ENCODE data around the gene SLC25A47. TPM values are rescaled to one million over a fixed set of nuclear protein-coding genes. Genes with fewer than 3 reads are reported as not detected.
"Not testable (repeated sequence)": the region's sequence is repeated elsewhere in the genome, so short reads cannot be mapped to it uniquely, and the experiment has no call there.

Gene SLC25A47
- total RNA-seq, 1 donor, result 0.10 TPM

GRCh38 chr14:100286484-100287191 is 36.5 kb upstream of the SLC25A47 start:
- no peak overlapping the region for H3K4me3 ChIP-seq (ENCODE audit: low read length)
- no peaks in the 10 kb centered on the region for H3K9me3 ChIP-seq (ENCODE audit: low read depth, low read length)
- H3K4me1 ChIP-seq (ENCODE audit: insufficient read depth, low read length), result peaks cover 20% of the 10 kb centered on the region
- no peaks in the 10 kb centered on the region for H3K27me3 ChIP-seq (ENCODE audit: insufficient read depth, low read length)

GRCh38 chr14:100287202-100287997 is 35.7 kb upstream of the SLC25A47 start:
- Histone ChIP-seq H3K27me3 (ENCODE audit: insufficient read depth, low read length) (no peaks in the 10 kb centered on the region), H3K4me3 (ENCODE audit: low read length) (no peak overlapping the region), H3K9me3 (ENCODE audit: low read depth, low read length) (no peaks in the 10 kb centered on the region), H3K4me1 (ENCODE audit: insufficient read depth, low read length) (peaks cover 20% of the 10 kb centered on the region)

DNA sequence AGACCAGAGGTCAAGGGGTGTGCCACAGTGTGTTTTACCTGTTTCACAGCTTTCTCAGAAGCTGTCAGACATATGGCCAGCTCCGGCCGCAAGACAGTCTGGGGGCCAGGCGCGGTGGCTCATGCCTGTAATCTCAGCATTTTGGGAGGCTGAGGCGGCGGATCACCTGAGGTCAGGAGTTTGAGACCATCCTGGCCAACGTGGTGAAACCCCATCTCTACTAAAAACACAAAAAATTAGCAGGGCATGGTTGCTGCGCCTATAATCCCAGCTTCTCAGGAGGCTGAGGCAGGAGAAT is 35.2 kb upstream of the SLC25A47 start:
- not testable (repeated sequence) for H3K9me3 ChIP-seq (ENCODE audit: low read depth, low read length); H3K4me3 ChIP-seq (ENCODE audit: low read length); H3K27me3 ChIP-seq (ENCODE audit: insufficient read depth, low read length)
- peaks cover 20% of the 10 kb centered on the region for H3K4me1 ChIP-seq (ENCODE audit: insufficient read depth, low read length)

DNA sequence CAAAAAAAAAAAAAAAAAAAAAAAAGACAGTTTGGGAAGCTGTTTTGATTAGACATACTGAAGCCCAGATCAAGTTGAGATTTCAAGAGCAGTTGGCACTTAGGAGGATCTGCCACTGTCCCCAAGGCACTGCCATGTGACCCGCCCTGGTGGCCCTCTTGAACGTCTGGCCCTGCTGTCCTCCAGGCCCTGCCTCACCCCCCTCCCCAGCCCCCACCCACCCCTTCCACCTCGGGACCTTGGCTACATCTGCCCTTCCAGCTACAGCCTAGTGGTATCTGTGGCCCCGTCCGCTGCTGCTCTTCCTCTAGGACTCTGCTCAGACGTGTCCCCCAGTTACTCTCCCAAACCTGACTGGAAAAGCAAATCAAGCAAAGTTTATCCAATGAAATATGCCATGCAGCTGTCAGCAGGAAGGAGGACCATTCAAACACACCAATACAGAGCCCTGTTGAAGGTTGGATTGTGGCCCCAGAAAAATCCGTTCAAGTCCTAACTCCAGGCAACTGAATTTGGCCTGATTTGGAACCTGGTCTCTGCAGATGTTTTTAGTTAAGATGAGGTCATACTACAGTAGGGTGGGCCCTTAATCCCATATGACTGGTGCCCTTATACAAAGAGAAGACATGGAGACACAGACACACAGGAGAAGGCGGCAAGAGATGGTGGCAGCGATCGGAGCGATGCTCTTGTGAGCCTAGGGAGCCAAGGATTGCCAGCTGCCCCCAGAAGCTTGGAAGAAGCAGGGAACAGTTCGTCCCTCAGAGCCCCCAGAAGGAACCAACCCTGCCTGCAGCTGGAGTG is 34.6 kb upstream of the SLC25A47 start:
- Histone ChIP-seq H3K9me3 (ENCODE audit: low read depth, low read length) (no peaks in the 10 kb centered on the region), H3K4me3 (ENCODE audit: low read length) (no peak overlapping the region), H3K4me1 (ENCODE audit: insufficient read depth, low read length) (peaks cover 20% of the 10 kb centered on the region), H3K27me3 (ENCODE audit: insufficient read depth, low read length) (no peaks in the 10 kb centered on the region)

DNA sequence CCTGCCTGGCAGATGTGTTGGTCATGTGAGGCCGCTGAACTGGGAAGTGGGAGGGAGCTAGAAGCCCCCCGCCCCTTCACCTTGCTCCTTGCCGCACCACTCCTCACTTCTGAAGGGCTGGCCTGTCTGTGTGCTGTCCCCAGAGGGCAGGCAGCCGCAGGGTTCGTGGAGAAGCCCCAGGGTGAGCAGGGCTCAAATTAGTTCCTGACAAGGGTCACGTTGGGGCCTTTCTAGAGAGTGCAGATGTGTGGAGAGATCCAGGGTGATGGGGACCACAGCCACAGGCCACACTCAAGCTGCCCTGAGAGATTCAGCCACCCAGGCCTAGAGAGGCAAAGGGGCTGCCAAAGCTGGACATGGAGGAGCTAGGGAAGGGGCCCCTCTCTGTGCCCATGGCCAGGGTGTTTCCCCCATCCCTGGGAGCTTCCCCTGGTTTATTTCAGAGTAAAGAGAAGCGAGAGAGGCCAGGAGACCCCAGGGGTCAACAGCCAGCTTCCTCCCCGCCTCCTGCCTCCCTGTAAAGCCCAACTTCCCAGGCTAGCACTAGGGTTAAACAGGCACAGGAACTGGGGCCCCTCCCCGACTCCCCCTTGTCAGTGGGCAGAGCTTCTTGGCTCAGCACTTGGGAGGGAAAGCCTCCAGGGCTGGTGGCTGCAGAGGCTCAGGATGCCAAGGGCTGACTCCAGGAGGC is 33.1 kb upstream of the SLC25A47 start:
- no peak overlapping the region for H3K4me3 ChIP-seq (ENCODE audit: low read length)
- no peaks in the 10 kb centered on the region for H3K27me3 ChIP-seq (ENCODE audit: insufficient read depth, low read length)
- no peaks in the 10 kb centered on the region for H3K9me3 ChIP-seq (ENCODE audit: low read depth, low read length)
- peaks cover 14% of the 10 kb centered on the region for H3K4me1 ChIP-seq (ENCODE audit: insufficient read depth, low read length)

GRCh38 chr14:100290607-100291304 is 32.4 kb upstream of the SLC25A47 start:
- no peak overlapping the region for H3K4me3 ChIP-seq (ENCODE audit: low read length)
- no peaks in the 10 kb centered on the region for H3K27me3 ChIP-seq (ENCODE audit: insufficient read depth, low read length)
- H3K9me3 ChIP-seq (ENCODE audit: low read depth, low read length), result no peaks in the 10 kb centered on the region
- H3K4me1 ChIP-seq (ENCODE audit: insufficient read depth, low read length), result peaks cover 17% of the 10 kb centered on the region

GRCh38 chr14:100291305-100292075 is 31.6 kb upstream of the SLC25A47 start:
- peaks cover 20% of the 10 kb centered on the region for H3K4me1 ChIP-seq (ENCODE audit: insufficient read depth, low read length)
- H3K4me3 ChIP-seq (ENCODE audit: low read length), result no peak overlapping the region
- H3K27me3 ChIP-seq (ENCODE audit: insufficient read depth, low read length), result no peaks in the 10 kb centered on the region
- no peaks in the 10 kb centered on the region for H3K9me3 ChIP-seq (ENCODE audit: low read depth, low read length)

GRCh38 chr14:100292301-100292775 is 30.8 kb upstream of the SLC25A47 start:
- Histone ChIP-seq H3K27me3 (ENCODE audit: insufficient read depth, low read length) (no peaks in the 10 kb centered on the region), H3K9me3 (ENCODE audit: low read depth, low read length) (no peaks in the 10 kb centered on the region), H3K4me1 (ENCODE audit: insufficient read depth, low read length) (peaks cover 28% of the 10 kb centered on the region), H3K4me3 (ENCODE audit: low read length) (no peak overlapping the region)

DNA sequence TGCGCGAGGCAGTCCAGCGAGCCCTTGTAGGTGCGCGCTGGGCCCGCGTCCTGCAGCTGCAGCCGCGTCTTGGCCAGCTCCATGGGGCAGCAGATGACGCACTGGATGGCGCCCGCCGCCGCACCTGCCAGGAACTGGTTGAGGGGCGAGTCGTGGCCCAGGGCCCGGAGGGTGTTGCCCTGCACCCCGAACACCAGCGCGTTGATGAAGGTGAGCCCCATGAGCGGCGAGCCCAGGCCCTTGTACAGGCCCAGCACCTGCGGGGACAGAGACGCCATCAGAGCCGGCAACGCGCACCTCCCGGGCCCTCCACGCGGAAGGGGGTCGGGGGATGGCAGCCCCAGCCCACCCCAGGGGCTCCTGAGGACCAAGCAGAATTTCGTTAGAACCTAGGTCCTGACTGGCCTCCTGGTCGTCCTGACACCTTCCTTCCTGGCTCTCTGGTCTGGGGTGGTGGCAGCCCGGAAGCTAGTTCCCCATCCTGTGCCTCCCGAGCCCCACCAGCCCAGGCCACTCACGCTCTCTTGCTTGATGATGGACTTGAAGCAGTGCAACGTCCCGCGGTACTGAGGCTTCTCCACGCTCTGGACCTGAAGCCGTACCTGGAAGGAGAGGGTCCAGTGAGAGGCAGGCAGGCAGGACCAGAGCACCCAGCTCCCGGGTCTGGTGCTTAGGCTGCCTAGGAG is 30.2 kb upstream of the SLC25A47 start:
- Histone ChIP-seq H3K27me3 (ENCODE audit: insufficient read depth, low read length) (no peaks in the 10 kb centered on the region), H3K4me3 (ENCODE audit: low read length) (no peak overlapping the region), H3K4me1 (ENCODE audit: insufficient read depth, low read length) (peaks cover 34% of the 10 kb centered on the region), H3K9me3 (ENCODE audit: low read depth, low read length) (no peaks in the 10 kb centered on the region)

- Histone ChIP-seq H3K27me3 (ENCODE audit: insufficient read depth, low read length) (no peaks in the 10 kb centered on the region), H3K4me1 (ENCODE audit: insufficient read depth, low read length) (peaks cover 38% of the 10 kb centered on the region), H3K4me3 (ENCODE audit: low read length) (no peak overlapping the region), H3K9me3 (ENCODE audit: low read depth, low read length) (no peaks in the 10 kb centered on the region)
These were observed 29.5 kb upstream of the SLC25A47 start for GRCh38 chr14:100293497-100294212.

- no peaks in the 10 kb centered on the region for H3K9me3 ChIP-seq (ENCODE audit: low read depth, low read length)
- H3K4me1 ChIP-seq (ENCODE audit: insufficient read depth, low read length), result peaks cover 38% of the 10 kb centered on the region
- no peak overlapping the region for H3K4me3 ChIP-seq (ENCODE audit: low read length)
- no peaks in the 10 kb centered on the region for H3K27me3 ChIP-seq (ENCODE audit: insufficient read depth, low read length)
These were observed 28.8 kb upstream of the SLC25A47 start for GRCh38 chr14:100294213-100294962.

GRCh38 chr14:100294963-100295330 is 28.2 kb upstream of the SLC25A47 start:
- Histone ChIP-seq H3K27me3 (ENCODE audit: insufficient read depth, low read length) (no peaks in the 10 kb centered on the region), H3K4me3 (ENCODE audit: low read length) (no peak overlapping the region), H3K4me1 (ENCODE audit: insufficient read depth, low read length) (peaks cover 37% of the 10 kb centered on the region), H3K9me3 (ENCODE audit: low read depth, low read length) (no peaks in the 10 kb centered on the region)
